ENCODE data around the gene LCN2. TPM values are rescaled to one million over a fixed set of nuclear protein-coding genes. Genes with fewer than 3 reads are reported as not detected.

The LCN2 gene
- total and polyA plus RNA-seq, 9 of the 15 experiments (the other 6 are each of a cell fraction or from before 2014, with no cell fraction given) = 0.10 to 1.2 (median 0.44) TPM; not detected in 1

DNA sequence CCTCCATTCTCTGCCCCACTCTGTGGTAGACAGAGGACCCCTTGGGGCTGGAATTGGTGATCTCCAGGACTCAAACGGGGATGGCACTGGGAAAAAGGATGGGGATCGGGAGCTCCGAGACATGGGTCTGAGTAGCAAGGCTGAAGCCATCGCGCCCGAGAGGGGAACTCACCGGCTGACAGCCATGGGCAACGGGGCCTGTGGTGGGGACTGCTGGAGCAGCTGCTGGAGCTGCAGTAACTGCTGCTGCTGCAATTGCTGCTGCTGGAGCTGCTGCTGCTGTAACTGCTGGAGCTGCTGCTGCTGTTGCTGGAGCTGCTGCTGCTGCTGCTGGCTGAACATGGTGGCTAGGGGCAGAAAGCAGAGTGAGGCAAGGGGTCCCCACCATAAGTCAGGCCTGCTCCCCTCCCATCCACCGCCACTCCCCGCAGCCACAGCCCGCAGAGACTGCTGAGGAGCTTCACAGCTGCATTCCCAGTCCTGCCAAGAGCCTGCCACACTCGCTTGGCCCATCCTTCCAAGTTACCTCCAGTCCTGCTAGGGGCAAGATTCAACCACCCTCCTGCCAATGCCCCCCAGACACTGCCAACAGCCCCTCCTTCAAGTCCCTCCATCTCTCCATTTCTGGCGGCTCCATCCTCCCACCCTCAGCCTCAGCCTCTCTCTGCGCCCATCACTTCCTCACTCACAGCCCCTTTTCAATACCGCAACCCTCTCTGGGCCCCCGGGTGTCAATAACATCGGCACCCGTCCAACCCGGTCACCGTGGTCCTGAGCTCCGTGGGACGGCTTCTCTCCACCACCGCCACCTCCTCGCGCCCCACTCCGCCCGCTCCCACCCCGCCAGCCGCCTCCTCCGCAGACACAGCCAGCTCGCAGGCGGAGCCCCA lies 41.5 kb downstream of the LCN2 start (continued):
- TF ChIP-seq SIN3A (IDR thresholded peaks at IDR 0.05; ENCODE audit: borderline replicate concordance in 2 of 2, control insufficient read depth in 1 of 2, low read depth in 2 of 2, low read length in 2 of 2) (no peak), ZNF41 (CRISPR knock-in tag; conservative IDR thresholded peaks at IDR 0.05) (no peak), ARID2 (IDR thresholded peaks at IDR 0.05) (no peak), ZBTB2 (IDR thresholded peaks at IDR 0.05) (no peak), FOXK1 (CRISPR knock-in tag; IDR thresholded peaks at IDR 0.05; ENCODE audit: borderline replicate concordance) (no peak), ZNF3 (CRISPR knock-in tag; IDR thresholded peaks at IDR 0.05) (no peak), MLX (CRISPR knock-in tag; conservative IDR thresholded peaks at IDR 0.05) (0 out of 4 replicates have a peak, but pooled peaks of 1 of the 2 experiments have one; percentile 37), HDAC1 (IDR thresholded peaks at IDR 0.05) (no peak), ZNF785 (CRISPR knock-in tag; IDR thresholded peaks at IDR 0.05) (no peak), SPI1 (IDR thresholded peaks at IDR 0.05; ENCODE audit: borderline replicate concordance, low read depth, low read length) (peak; percentile 79), SMARCA4 (IDR thresholded peaks at IDR 0.05) (no peak), EGR1 (conservative IDR thresholded peaks at IDR 0.05) (no peak), ZKSCAN1 (IDR thresholded peaks at IDR 0.05; ENCODE audit: low read depth, low read length) (no peak), HBP1 (CRISPR knock-in tag; IDR thresholded peaks at IDR 0.05) (peak; percentile 93; the same call in 1 of the 2 replicates), RBM34 (IDR thresholded peaks at IDR 0.05; ENCODE audit: borderline replicate concordance, insufficient read depth, low read length) (no peak), WHSC1 (IDR thresholded peaks at IDR 0.05; ENCODE audit: low read length) (peak; percentile 48), NBN (IDR thresholded peaks at IDR 0.05; ENCODE audit: low read depth) (no peak), ZNF639 (CRISPR knock-in tag; conservative IDR thresholded peaks at IDR 0.05 in 1 of 2, IDR thresholded peaks at IDR 0.05 in 1 of 2) (no peak), ZNF282 (CRISPR knock-in tag; IDR thresholded peaks at IDR 0.05) (no peak), KLF13 (tag; IDR thresholded peaks at IDR 0.05; ENCODE audit: borderline replicate concordance, low read depth) (0 out of 2 replicates have a peak, but pooled peaks have one; percentile 21), SMAD3 (CRISPR knock-in tag; conservative IDR thresholded peaks at IDR 0.05) (0 out of 2 replicates have a peak, but pooled peaks have one; percentile 28), PHB (CRISPR knock-in tag; IDR thresholded peaks at IDR 0.05) (peak; percentile 53; the same call in 1 of the 2 replicates)
- TF ChIP-seq, protein P1, sequence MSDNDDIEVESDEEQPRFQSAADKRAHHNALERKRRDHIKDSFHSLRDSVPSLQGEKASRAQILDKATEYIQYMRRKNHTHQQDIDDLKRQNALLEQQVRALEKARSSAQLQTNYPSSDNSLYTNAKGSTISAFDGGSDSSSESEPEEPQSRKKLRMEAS (CRISPR knock-in tag; IDR thresholded peaks at IDR 0.05) = no peak
